ENCODE measurements around the gene CMTM5.
"Not testable (repeated sequence)": the region's sequence is repeated elsewhere in the genome, so short reads cannot be mapped to it uniquely, and the experiment has no call there.

The CMTM5 gene

DNA sequence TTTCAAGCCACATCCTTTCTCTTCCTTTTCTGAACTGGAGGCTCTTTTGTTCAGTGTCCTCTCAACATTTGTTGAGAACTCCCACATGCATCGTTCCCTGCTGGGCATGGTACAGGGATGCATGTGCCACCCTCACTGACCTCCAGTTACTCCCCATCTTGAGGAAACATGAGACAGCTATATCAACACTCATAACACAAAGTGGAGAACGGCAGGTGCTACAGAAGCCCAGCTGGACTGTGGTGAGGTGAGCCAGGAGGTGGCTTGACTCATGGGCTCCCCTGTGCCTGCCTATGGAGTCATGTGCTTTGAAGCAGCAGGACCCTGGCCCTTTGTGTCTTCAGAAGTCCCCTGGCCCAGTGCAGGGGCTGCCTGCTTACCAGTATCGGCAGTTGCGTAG is 21.5 kb downstream of the CMTM5 start:
- Histone ChIP-seq H3K4me1 (ENCODE audit: insufficient read depth, low read length, poor library complexity, severe bottlenecking) (no peaks in the 10 kb centered on the region), H3F3A (ENCODE audit: low read depth) (no peaks in the 10 kb centered on the region), H3K4me3 (ENCODE audit: low read length, poor library complexity, severe bottlenecking) (no peak overlapping the region), H3K9ac (ENCODE audit: low read depth, low read length, poor library complexity, severe bottlenecking) (no peak overlapping the region), H3K9me3 (ENCODE audit: insufficient read depth, low read depth, low read length) (no peaks in the 10 kb centered on the region), H2AFZ (ENCODE audit: low read length) (no peak overlapping the region), H3K36me3 (ENCODE audit: insufficient read depth, low read length) (no peaks in the 10 kb centered on the region), H3K79me2 (ENCODE audit: insufficient read depth, low read length) (no peaks in the 10 kb centered on the region), H3K4me2 (ENCODE audit: low read depth, low read length, poor library complexity, severe bottlenecking) (no peak overlapping the region), H3K9me2 (replicated peaks; ENCODE audit: low read depth, low read length) (no peaks in the 10 kb centered on the region), H4K20me1 (ENCODE audit: insufficient read depth, low read length, poor library complexity, severe bottlenecking) (no peaks in the 10 kb centered on the region), H3K27me3 (ENCODE audit: insufficient read depth, low read length, poor library complexity, severe bottlenecking) (no peaks in the 10 kb centered on the region)
- TF ChIP-seq, protein P1, sequence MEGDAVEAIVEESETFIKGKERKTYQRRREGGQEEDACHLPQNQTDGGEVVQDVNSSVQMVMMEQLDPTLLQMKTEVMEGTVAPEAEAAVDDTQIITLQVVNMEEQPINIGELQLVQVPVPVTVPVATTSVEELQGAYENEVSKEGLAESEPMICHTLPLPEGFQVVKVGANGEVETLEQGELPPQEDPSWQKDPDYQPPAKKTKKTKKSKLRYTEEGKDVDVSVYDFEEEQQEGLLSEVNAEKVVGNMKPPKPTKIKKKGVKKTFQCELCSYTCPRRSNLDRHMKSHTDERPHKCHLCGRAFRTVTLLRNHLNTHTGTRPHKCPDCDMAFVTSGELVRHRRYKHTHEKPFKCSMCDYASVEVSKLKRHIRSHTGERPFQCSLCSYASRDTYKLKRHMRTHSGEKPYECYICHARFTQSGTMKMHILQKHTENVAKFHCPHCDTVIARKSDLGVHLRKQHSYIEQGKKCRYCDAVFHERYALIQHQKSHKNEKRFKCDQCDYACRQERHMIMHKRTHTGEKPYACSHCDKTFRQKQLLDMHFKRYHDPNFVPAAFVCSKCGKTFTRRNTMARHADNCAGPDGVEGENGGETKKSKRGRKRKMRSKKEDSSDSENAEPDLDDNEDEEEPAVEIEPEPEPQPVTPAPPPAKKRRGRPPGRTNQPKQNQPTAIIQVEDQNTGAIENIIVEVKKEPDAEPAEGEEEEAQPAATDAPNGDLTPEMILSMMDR (conservative IDR thresholded peaks at IDR 0.05; ENCODE audit: low read length): no peak
- TF ChIP-seq EZH2phosphoT487 (IDR thresholded peaks at IDR 0.05; ENCODE audit: borderline replicate concordance): no peak

DNA sequence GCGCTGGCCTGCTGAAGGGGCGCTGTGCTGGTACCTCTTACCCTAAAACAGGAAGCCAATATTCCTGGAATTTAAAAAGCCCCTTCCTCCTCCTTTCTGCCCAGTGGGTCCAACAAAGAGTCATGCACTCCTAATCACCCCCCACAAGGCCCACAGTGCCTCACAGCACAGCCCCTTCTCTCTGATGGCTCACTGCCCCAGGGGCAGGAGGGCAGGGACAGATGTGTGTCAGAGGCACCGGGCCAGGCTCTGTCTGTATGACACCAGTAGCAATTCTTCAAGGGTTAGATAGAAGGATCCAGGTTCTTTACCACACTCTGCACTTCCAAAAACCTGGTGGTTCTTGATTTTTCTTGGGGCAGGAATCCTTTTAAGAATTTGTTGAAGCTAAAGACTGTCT is 22.3 kb downstream of the CMTM5 start:
- no peaks in the 10 kb centered on the region for H3K27me3 ChIP-seq (ENCODE audit: insufficient read depth, low read length, poor library complexity, severe bottlenecking)
- no peaks in the 10 kb centered on the region for H4K20me1 ChIP-seq (ENCODE audit: insufficient read depth, low read length, poor library complexity, severe bottlenecking)
- H3K4me1 ChIP-seq (ENCODE audit: insufficient read depth, low read length, poor library complexity, severe bottlenecking): no peaks in the 10 kb centered on the region
- H3K9me2 ChIP-seq (replicated peaks; ENCODE audit: low read depth, low read length): no peaks in the 10 kb centered on the region
- H3K36me3 ChIP-seq (ENCODE audit: insufficient read depth, low read length): no peaks in the 10 kb centered on the region
- H3K9ac ChIP-seq (ENCODE audit: low read depth, low read length, poor library complexity, severe bottlenecking): no peak overlapping the region
- no peak overlapping the region for H3K4me3 ChIP-seq (ENCODE audit: low read length, poor library complexity, severe bottlenecking)
- no peaks in the 10 kb centered on the region for H3K79me2 ChIP-seq (ENCODE audit: insufficient read depth, low read length)
- no peak for TF ChIP-seq EZH2phosphoT487 (IDR thresholded peaks at IDR 0.05; ENCODE audit: borderline replicate concordance)
- TF ChIP-seq, protein P1 (conservative IDR thresholded peaks at IDR 0.05; ENCODE audit: low read length): no peak
- no peaks in the 10 kb centered on the region for H3F3A ChIP-seq (ENCODE audit: low read depth)
- H3K4me2 ChIP-seq (ENCODE audit: low read depth, low read length, poor library complexity, severe bottlenecking): no peak overlapping the region
- H2AFZ ChIP-seq (ENCODE audit: low read length): no peak overlapping the region
- H3K9me3 ChIP-seq (ENCODE audit: insufficient read depth, low read depth, low read length): no peaks in the 10 kb centered on the region

DNA sequence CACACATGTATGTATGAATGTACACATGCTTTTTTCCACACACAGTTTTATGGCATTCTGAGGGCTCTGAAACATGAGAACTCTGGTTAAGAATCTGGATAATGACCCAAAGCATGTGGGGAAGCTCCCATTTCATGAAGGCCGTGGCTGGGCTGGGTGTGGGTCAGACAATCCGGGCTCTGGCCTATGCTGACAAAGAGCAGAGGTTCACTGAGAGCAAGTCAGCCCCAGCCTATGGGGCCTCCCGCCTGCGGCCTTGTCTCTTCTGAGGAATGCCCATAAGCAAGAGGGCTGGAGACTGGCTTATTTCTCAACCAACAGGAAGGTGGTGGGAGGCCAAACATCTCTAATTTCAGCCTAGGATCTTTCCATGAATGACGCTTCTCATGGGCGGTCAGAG is 22.7 kb downstream of the CMTM5 start:
- TF ChIP-seq EZH2phosphoT487 (IDR thresholded peaks at IDR 0.05; ENCODE audit: borderline replicate concordance): no peak
- TF ChIP-seq, protein P1 (conservative IDR thresholded peaks at IDR 0.05; ENCODE audit: low read length): no peak
- H3F3A ChIP-seq (ENCODE audit: low read depth): no peaks in the 10 kb centered on the region
- H3K4me2 ChIP-seq (ENCODE audit: low read depth, low read length, poor library complexity, severe bottlenecking): no peak overlapping the region
- H3K4me1 ChIP-seq (ENCODE audit: insufficient read depth, low read length, poor library complexity, severe bottlenecking): no peaks in the 10 kb centered on the region
- H3K9ac ChIP-seq (ENCODE audit: low read depth, low read length, poor library complexity, severe bottlenecking): no peak overlapping the region
- H4K20me1 ChIP-seq (ENCODE audit: insufficient read depth, low read length, poor library complexity, severe bottlenecking): no peaks in the 10 kb centered on the region
- no peak overlapping the region for H3K4me3 ChIP-seq (ENCODE audit: low read length, poor library complexity, severe bottlenecking)
- H3K9me3 ChIP-seq (ENCODE audit: insufficient read depth, low read depth, low read length): no peaks in the 10 kb centered on the region
- H3K27me3 ChIP-seq (ENCODE audit: insufficient read depth, low read length, poor library complexity, severe bottlenecking): no peaks in the 10 kb centered on the region
- H3K79me2 ChIP-seq (ENCODE audit: insufficient read depth, low read length): no peaks in the 10 kb centered on the region
- H3K9me2 ChIP-seq (replicated peaks; ENCODE audit: low read depth, low read length): no peaks in the 10 kb centered on the region
- no peak overlapping the region for H2AFZ ChIP-seq (ENCODE audit: low read length)
- no peaks in the 10 kb centered on the region for H3K36me3 ChIP-seq (ENCODE audit: insufficient read depth, low read length)

DNA sequence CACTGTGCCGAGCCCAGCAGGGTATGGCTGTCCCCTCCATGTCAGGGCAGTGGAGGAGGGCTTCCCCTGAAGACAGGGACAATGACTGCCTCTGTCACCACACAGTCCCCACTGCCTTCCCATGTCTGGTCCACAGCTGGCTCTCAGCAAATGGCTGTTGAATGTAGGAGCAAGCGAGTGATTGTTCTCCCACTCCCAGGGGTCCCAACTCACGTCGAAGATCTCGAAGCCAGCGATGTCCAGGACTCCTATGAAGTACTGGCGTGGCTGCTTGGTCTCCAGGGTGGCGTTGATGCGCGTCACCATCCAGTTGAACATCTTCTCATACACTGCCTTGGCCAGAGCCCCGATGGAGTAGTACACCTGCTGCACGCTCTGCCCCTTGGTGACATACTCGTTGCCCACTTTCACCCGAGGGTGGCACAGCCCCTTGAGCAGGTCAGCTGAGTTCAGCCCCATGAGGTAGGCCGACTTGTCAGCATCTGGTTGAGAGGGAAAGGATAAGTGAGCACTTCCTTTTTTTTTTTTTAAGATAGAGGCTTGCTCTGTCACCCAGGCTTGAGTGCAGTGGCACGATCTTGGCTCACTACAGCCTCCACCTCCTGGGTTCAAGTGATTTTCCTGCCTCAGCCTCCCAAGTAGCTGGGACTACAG is 23.8 kb downstream of the CMTM5 start:
- H3K4me1 ChIP-seq (ENCODE audit: insufficient read depth, low read length, poor library complexity, severe bottlenecking); H3K4me3 ChIP-seq (ENCODE audit: low read length, poor library complexity, severe bottlenecking); H3K9me2 ChIP-seq (replicated peaks; ENCODE audit: low read depth, low read length); H3K36me3 ChIP-seq (ENCODE audit: insufficient read depth, low read length); H3K4me2 ChIP-seq (ENCODE audit: low read depth, low read length, poor library complexity, severe bottlenecking); H3F3A ChIP-seq (ENCODE audit: low read depth); H3K9ac ChIP-seq (ENCODE audit: low read depth, low read length, poor library complexity, severe bottlenecking); H2AFZ ChIP-seq (ENCODE audit: low read length); H3K79me2 ChIP-seq (ENCODE audit: insufficient read depth, low read length); H3K9me3 ChIP-seq (ENCODE audit: insufficient read depth, low read depth, low read length); H3K27me3 ChIP-seq (ENCODE audit: insufficient read depth, low read length, poor library complexity, severe bottlenecking); H4K20me1 ChIP-seq (ENCODE audit: insufficient read depth, low read length, poor library complexity, severe bottlenecking): not testable (repeated sequence)

Data from Loucy (cell line).